Right lobe of liver (tissue), 6 donors: ENCODE measurements around the gene SIK3. TPM values are rescaled to one million over a fixed set of nuclear protein-coding genes. Genes with fewer than 3 reads are reported as not detected.

Source experiments
- ATAC-seq, 4 donors: fragments of 200-7000 bp; cut with Tn5 transposase; one replicate each; pipeline ENCODE4 v1.9.1; 2020; ENCODE audit warnings: mild to moderate bottlenecking in 4 of 4, moderate library complexity in 4 of 4
- DNase-seq, 3 donors: peaks; one replicate each; pipeline ENCODE4 v3.0.0-alpha.2; 2020
- H3K27ac ChIP-seq, 3 donors: fragments of 200-600 bp; one replicate each; pipeline ENCODE4 v1.8.0; 2022
- H3K27me3 ChIP-seq, 2 donors: fragments of 200-600 bp; one replicate each; pipeline ENCODE4 v1.8.0; 2022
- H3K36me3 ChIP-seq, 4 donors: fragments of 200-600 bp; sonication (generic) in 1 of 4; one replicate each; pipeline versions ENCODE4 v1.5.1 to v1.8.0; 2017 to 2022; ENCODE audit warnings: control low read depth in 1 of 4
- H3K4me1 ChIP-seq, 4 donors: fragments of 200-600 bp; sonication (generic) in 1 of 4; one replicate each; pipeline versions ENCODE4 v1.5.1 to v1.8.0; 2017 to 2022; ENCODE audit warnings: control low read depth in 1 of 4
- H3K4me3 ChIP-seq, 3 donors: fragments of 200-600 bp; one replicate each; pipeline ENCODE4 v1.8.0; 2022
- H3K9me3 ChIP-seq, 4 donors: fragments of 200-600 bp; sonication (generic) in 1 of 4; one replicate each; pipeline versions ENCODE4 v1.5.1 to v1.8.0; 2017 to 2022; ENCODE audit warnings: control low read depth in 1 of 4
- CTCF ChIP-seq, 4 donors: fragments of 200-600 bp in 3 of 4; fragments of 450-650 bp in 1 of 4; IDR thresholded peaks; one replicate each; pipeline versions ENCODE4 v1.5.1 to v1.8.0; 2016 to 2022; ENCODE audit warnings: antibody characterized with exemption in 4 of 4, mild to moderate bottlenecking in 2 of 4
- POLR2A ChIP-seq: fragments of 450-650 bp; IDR thresholded peaks from one replicate; pipeline ENCODE4 v1.6.1; 2017; ENCODE audit warnings: antibody characterized with exemption, mild to moderate bottlenecking
- WGBS: methylation state at CpG from one replicate; pipeline ENCODE4 v1.1.6; 2018; ENCODE audit warnings: low coverage, low lambda C conversion rate; ENCODE audit not compliant: insufficient coverage; ENCODE audit errors: missing lambda C conversion rate; 5-methylcytosine and 5-hydroxymethylcytosine counted together
- intact Hi-C, 2 donors: fragments of 100-400 bp; cut with DNase I; formaldehyde crosslinking; loops; one replicate each; pipeline versions ENCODE4 v1.11.2 to v1.14.1; 2022
- total RNA-seq, 6 experiments: library from RNA; depleted of rRNA in 2 of 6; stranded (reverse); fragments of >200 nt in 2 of 6; fragmentation: NEBNext Ultra II Directional in 3 of 6; extraction: Animal tissue kit (Norgen Biotek cat#: 25700) in 3 of 6; gene quantifications; one replicate each; pipeline versions ENCODE4 v1.1.0 to v1.2.4, GENCODE V29; 2016 to 2023
- donor health status: DM: no; HTN: yes; CAD: no.
- donor health status: DM: no; HTN: no; CAD: no.
- donor health status: DM: no; HTN: no; CAD: no.
- donor health status: DM: no; HTN: yes; CAD: no.
- donor health status: DM: no; HTN: yes; CAD: no.

SIK3 gene
- total RNA-seq, 6 experiments from 2014 or later, result 22.0 to 35.4 (median 26.8) TPM

- Histone ChIP-seq H3K4me1 (peaks cover 0 to 31% (median 9%) of the 10 kb centered on the region in 4 donors), H3K27me3 (no peaks in the 10 kb centered on the region), H3K36me3 (peaks cover 0 to 68% (median 14%) of the 10 kb centered on the region in 4 donors), H3K27ac (no peak overlapping the region), H3K9me3 (no peaks in the 10 kb centered on the region), H3K4me3 (no peak overlapping the region)
- 55% methylated on average over 3 of the region's 3 CpGs for WGBS
- intact Hi-C loops, result loop anchor here in 1 of 2 donors (10.0 kb wide), 1 partner anchor 234 kb away; no protein-coding TSS in a partner anchor
- ATAC-seq (no peak), DNase-seq (no peak)
- TF ChIP-seq CTCF (IDR thresholded peaks at IDR 0.05), result no peak
- TF ChIP-seq POLR2A, result no peak
Measured at GRCh38 chr11:116871248-116871647, 227.0 kb downstream of the SIK3 start.

GRCh38 chr11:116870054-116870453 is 228.2 kb downstream of the SIK3 start:
- WGBS, result no CpG with 5 or more reads among the region's 3 CpGs
- Histone ChIP-seq H3K9me3 (no peaks in the 10 kb centered on the region), H3K27me3 (no peaks in the 10 kb centered on the region), H3K27ac (peak overlapping the region in 2 of 3 donors; percentile 27 to 48), H3K4me3 (no peak overlapping the region), H3K36me3 (peaks cover 0 to 58% (median 14%) of the 10 kb centered on the region in 4 donors), H3K4me1 (peaks cover 0 to 38% (median 9%) of the 10 kb centered on the region in 4 donors)
- TF ChIP-seq CTCF (IDR thresholded peaks at IDR 0.05), result no peak
- TF ChIP-seq POLR2A, result no peak
- ATAC-seq, result peak in 1 of 4 donors; percentile 24
- intact Hi-C loops, result loop anchor here in 1 of 2 donors (10.0 kb wide), 1 partner anchor 235 kb away; no protein-coding TSS in a partner anchor
- no peak for DNase-seq

GRCh38 chr11:116869610-116870009 is 228.6 kb downstream of the SIK3 start:
- intact Hi-C loops, result loop anchor here in 1 of 2 donors (10.0 kb wide), 1 partner anchor 235 kb away; no protein-coding TSS in a partner anchor
- DNase-seq (no peak), ATAC-seq (peak; percentile 67 to 88 (median 86))
- WGBS, result 35% methylated on average over 4 of the region's 4 CpGs
- Histone ChIP-seq H3K9me3 (no peaks in the 10 kb centered on the region), H3K36me3 (peaks cover 0 to 57% (median 14%) of the 10 kb centered on the region in 4 donors), H3K4me3 (no peak overlapping the region), H3K27ac (peak overlapping the region in 1 of 3 donors; percentile 48), H3K27me3 (no peaks in the 10 kb centered on the region), H3K4me1 (peaks cover 0 to 38% (median 9%) of the 10 kb centered on the region in 4 donors)
- no peak for TF ChIP-seq CTCF (IDR thresholded peaks at IDR 0.05)
- no peak for TF ChIP-seq POLR2A

GRCh38 chr11:116868066-116868465 is 230.2 kb downstream of the SIK3 start:
- intact Hi-C loops, result no loop called here
- DNase-seq (no peak), ATAC-seq (no peak)
- H3K36me3 ChIP-seq, result peaks cover 0 to 52% (median 16%) of the 10 kb centered on the region in 4 donors
- peaks cover 0 to 38% (median 9%) of the 10 kb centered on the region in 4 donors for H3K4me1 ChIP-seq
- H3K9me3 ChIP-seq, result no peaks in the 10 kb centered on the region
- no peak overlapping the region for H3K4me3 ChIP-seq
- WGBS, result 82% methylated on average over 3 of the region's 3 CpGs
- no peak overlapping the region for H3K27ac ChIP-seq
- no peak for TF ChIP-seq CTCF (IDR thresholded peaks at IDR 0.05)
- no peak for TF ChIP-seq POLR2A
- no peaks in the 10 kb centered on the region for H3K27me3 ChIP-seq
